Measurements from ENCODE around the gene SLCO2A1. TPM values are rescaled to one million over a fixed set of nuclear protein-coding genes. Genes with fewer than 3 reads are reported as not detected.

The SLCO2A1 gene
- total RNA-seq, 1 donor from 2014 or later, result 18.0 TPM

DNA sequence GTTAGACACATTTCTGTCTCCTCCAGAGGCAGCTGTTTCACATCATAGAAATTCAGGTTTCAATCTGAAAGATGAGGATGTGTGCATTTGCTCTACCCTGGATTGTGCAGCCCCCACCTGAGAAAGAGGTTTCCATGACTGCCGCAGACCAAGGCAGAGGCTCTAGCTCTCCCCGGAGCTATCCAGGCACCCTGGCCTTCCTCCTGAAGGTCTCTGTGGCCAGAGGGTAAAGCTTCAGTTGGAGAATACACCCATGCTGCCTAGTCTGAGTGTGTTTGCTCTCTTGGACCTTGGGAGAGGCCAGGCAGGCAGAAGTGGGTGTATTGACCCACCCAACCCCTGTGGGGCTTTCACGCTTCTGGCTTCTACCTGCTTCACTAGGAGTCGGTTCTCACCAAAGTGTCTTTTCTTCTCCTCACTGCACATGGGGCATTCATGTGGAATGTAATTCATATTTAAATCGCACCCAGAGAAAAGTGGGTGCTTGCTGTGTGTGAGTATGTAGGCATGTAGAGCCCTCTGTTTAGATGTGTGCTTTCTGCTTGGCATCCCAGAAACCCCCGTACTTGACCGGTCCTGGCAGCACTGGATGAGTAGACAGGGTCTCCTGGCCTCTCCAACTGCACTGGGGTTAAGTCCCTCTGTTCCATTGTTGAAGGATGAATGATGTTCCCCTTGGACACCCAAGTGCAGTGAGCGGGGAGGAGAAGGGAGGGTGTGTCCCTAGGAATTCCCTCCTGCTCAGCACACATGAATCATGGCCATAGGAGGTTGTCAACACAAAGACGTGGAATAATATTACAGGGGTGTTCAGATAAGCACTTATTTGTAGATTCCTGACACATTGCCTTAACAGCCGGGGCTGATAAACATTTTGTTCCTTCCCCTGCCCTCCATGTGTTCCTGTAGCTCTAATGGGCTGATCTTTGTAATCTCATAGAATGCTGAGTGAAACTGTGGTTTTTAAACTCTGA, 113.8 kb downstream of the SLCO2A1 start:
- Histone ChIP-seq H3K27ac (replicated peaks) (no peak overlapping the region), H3K4me1 (no peaks in the 10 kb centered on the region), H3K27me3 (ENCODE audit: low read depth) (peaks cover 49% of the 10 kb centered on the region), H3K9me3 (replicated peaks) (no peaks in the 10 kb centered on the region), H3K36me3 (no peaks in the 10 kb centered on the region), H3K4me3 (no peak overlapping the region)
- intact Hi-C loops (cut with micrococcal nuclease), result no loop called here
- no peak for DNase-seq
- TF ChIP-seq, protein P1, sequence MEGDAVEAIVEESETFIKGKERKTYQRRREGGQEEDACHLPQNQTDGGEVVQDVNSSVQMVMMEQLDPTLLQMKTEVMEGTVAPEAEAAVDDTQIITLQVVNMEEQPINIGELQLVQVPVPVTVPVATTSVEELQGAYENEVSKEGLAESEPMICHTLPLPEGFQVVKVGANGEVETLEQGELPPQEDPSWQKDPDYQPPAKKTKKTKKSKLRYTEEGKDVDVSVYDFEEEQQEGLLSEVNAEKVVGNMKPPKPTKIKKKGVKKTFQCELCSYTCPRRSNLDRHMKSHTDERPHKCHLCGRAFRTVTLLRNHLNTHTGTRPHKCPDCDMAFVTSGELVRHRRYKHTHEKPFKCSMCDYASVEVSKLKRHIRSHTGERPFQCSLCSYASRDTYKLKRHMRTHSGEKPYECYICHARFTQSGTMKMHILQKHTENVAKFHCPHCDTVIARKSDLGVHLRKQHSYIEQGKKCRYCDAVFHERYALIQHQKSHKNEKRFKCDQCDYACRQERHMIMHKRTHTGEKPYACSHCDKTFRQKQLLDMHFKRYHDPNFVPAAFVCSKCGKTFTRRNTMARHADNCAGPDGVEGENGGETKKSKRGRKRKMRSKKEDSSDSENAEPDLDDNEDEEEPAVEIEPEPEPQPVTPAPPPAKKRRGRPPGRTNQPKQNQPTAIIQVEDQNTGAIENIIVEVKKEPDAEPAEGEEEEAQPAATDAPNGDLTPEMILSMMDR (IDR thresholded peaks at IDR 0.05; ENCODE audit: borderline replicate concordance), result no peak

DNA sequence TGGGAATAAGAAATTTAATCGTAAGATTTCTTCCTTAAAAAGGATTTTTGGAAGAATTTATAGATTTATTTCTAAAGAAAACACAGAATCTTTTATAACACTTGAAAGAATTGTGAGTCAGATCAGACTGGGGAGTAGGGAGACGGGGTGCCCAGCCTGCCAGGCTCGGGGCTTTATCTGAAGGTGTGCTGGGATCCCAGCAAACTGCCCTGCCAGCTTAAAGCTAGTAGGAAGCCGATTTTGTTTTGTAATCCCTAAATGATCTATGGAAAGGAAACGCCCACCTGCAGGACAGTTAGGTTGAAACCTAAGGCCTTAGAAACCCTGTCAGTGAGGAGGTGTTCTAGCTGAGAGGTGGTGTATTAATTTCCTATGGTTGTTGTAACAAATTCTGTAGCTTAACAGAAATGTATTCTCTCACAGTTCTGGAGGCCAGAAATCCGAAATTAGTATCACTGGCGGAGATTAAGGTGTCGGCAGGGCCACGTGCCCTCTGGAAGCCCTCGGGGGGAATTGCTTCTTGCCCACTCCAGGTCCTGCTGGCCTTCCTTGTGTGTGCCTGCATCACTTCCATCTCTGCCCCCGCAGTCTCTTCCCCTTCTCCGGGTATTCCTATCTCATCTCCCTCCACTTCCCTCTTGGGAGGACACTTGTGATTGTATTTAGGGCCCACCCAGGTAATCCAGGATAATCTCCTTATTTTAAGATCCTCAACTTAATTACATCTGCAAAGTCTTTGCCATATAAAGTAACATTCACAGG, 114.7 kb downstream of the SLCO2A1 start:
- Histone ChIP-seq H3K9me3 (replicated peaks) (no peaks in the 10 kb centered on the region), H3K36me3 (no peaks in the 10 kb centered on the region), H3K4me3 (no peak overlapping the region), H3K27me3 (ENCODE audit: low read depth) (peaks cover 49% of the 10 kb centered on the region), H3K27ac (replicated peaks) (no peak overlapping the region), H3K4me1 (no peaks in the 10 kb centered on the region)
- intact Hi-C loops (cut with micrococcal nuclease), result no loop called here
- DNase-seq, result no peak
- TF ChIP-seq, protein P1 (IDR thresholded peaks at IDR 0.05; ENCODE audit: borderline replicate concordance), result no peak

DNA sequence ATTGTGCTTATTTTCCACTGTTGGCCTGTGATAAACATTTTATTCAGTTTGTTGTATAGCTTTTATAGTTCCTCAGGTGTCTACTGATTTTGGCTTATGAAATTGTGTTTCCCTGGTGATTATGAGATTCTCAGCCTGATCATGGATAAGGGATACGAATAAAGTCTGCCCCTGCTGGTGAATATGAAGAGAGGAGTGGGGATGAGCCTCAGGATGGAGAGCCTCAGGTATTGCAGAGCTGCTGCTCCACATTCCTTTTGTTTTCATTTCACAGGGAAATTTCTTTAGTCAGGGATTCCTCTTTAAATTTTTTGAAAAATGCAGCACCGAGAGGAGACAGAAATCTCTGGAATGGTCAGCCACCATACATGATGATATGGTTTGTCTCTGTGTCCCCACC, 119.3 kb downstream of the SLCO2A1 start:
- no peaks in the 10 kb centered on the region for H3K4me1 ChIP-seq
- DNase-seq, result no peak
- intact Hi-C loops (cut with micrococcal nuclease), result no loop called here
- H3K4me3 ChIP-seq, result no peak overlapping the region
- H3K36me3 ChIP-seq, result no peaks in the 10 kb centered on the region
- no peaks in the 10 kb centered on the region for H3K9me3 ChIP-seq (replicated peaks)
- TF ChIP-seq, protein P1 (IDR thresholded peaks at IDR 0.05; ENCODE audit: borderline replicate concordance), result no peak
- peaks cover 34% of the 10 kb centered on the region for H3K27me3 ChIP-seq (ENCODE audit: low read depth)
- no peak overlapping the region for H3K27ac ChIP-seq (replicated peaks)

DNA sequence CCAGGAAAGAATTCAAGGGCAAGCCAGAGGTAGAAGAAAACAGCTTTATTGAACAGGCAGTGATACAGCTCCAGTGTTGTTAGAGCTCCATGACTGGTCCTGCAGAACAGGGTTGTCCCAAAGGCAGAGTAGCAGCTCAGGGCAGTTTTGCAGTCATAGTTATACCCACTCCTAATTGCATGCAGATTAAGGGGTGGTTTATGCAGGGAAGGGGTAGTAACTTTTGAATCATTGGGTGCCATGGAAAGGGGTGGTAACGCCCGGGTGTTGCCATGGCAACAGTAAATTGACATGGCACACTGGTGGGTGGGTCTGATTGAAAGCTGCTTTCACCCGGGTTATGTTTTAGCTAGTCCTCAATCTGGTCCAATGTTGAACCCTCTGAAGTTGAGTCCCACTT, 124.3 kb downstream of the SLCO2A1 start:
- no peak for DNase-seq
- intact Hi-C loops (cut with micrococcal nuclease), result no loop called here
- H3K27me3 ChIP-seq (ENCODE audit: low read depth), result peaks cover 4% of the 10 kb centered on the region

DNA sequence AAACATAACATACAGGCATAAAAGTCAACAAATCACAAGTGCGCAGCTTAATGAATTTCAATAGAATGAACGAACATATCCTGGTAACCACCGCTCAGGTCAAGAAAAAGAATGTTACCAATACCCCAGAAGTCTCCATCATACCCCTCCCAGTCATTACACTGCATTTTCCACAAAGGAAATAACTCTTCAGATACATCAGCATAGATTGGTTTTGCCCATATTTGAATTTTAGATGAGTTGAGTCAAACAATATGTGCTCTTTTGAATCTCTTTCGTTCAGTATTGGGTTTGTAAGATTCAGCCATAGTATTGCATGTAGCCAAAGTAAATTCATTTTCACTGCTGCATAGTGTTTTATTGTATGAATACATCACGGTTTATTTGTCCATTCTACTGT, 127.9 kb downstream of the SLCO2A1 start:
- Histone ChIP-seq H3K4me1 (no peaks in the 10 kb centered on the region), H3K4me3 (no peak overlapping the region), H3K9me3 (replicated peaks) (no peaks in the 10 kb centered on the region), H3K36me3 (no peaks in the 10 kb centered on the region), H3K27me3 (ENCODE audit: low read depth) (no peaks in the 10 kb centered on the region), H3K27ac (replicated peaks) (no peak overlapping the region)
- TF ChIP-seq, protein P1 (IDR thresholded peaks at IDR 0.05; ENCODE audit: borderline replicate concordance), result no peak
- DNase-seq, result no peak
- intact Hi-C loops (cut with micrococcal nuclease), result no loop called here

More for the DNA sequence above, 124.3 kb downstream of the SLCO2A1 start:
- H3K27ac ChIP-seq (replicated peaks), result no peak overlapping the region
- no peaks in the 10 kb centered on the region for H3K9me3 ChIP-seq (replicated peaks)
- H3K4me3 ChIP-seq, result no peak overlapping the region
- TF ChIP-seq, protein P1 (IDR thresholded peaks at IDR 0.05; ENCODE audit: borderline replicate concordance), result no peak
- no peaks in the 10 kb centered on the region for H3K4me1 ChIP-seq
- no peaks in the 10 kb centered on the region for H3K36me3 ChIP-seq

Data from left ventricle myocardium inferior (tissue), 1 donor.